Gastroesophageal sphincter (tissue), 3 donors: ENCODE data around the gene MYCN.

Experiments
- CTCF ChIP-seq, 4 experiments: fragments of 200-600 bp in 2 of 4; fragments of 450-650 bp in 2 of 4; sonication (generic) in 1 of 4; IDR thresholded peaks; one replicate each; pipeline ENCODE4 v1.5.1; 2017 to 2019; ENCODE audit warnings: antibody characterized with exemption in 4 of 4, mild to moderate bottlenecking in 2 of 4, moderate library complexity in 2 of 4
- POLR2A ChIP-seq, 2 donors: fragments of 450-650 bp; IDR thresholded peaks; one replicate each; pipeline ENCODE4 v1.6.1; 2017; ENCODE audit warnings: antibody characterized with exemption in 2 of 2, mild to moderate bottlenecking in 2 of 2, moderate library complexity in 1 of 2

- no peak for TF ChIP-seq POLR2A (IDR thresholded peaks at IDR 0.05)
- TF ChIP-seq CTCF (IDR thresholded peaks at IDR 0.05) = no peak
Observed at GRCh38 chr2:15950088-15950952, 10.0 kb downstream of the MYCN start.
